Measurements from ENCODE around the gene RALGPS1.

GRCh38 chr9:127014216-127014909 lies 99.8 kb downstream of the RALGPS1 start:
- TF ChIP-seq GATA3 (IDR thresholded peaks at IDR 0.05; ENCODE audit: low read depth, low read length) (no peak), GATA2 (IDR thresholded peaks at IDR 0.05; ENCODE audit: low read depth, low read length) (no peak)

Data from SH-SY5Y (cell line).